ENCODE results near the gene RIMBP2.

Gene RIMBP2

GRCh38 chr12:130498589-130499385, 217.3 kb downstream of the RIMBP2 start:
- H2BK15ac ChIP-seq (replicated peaks; ENCODE audit: low read depth) = no peak overlapping the region
- WGBS (ENCODE audit: extremely low coverage, insufficient coverage, low lambda C conversion rate) = no CpG with 5 or more reads among the region's 7 CpGs
- H3K9ac ChIP-seq (ENCODE audit: low read length) = no peak overlapping the region
- H3K36me3 ChIP-seq (ENCODE audit: control insufficient read depth, insufficient read depth, low read length) = no peaks in the 10 kb centered on the region
- no peak overlapping the region for H2BK5ac ChIP-seq (ENCODE audit: low read length)
- H3K4me1 ChIP-seq (ENCODE audit: control insufficient read depth, low read depth, low read length) = no peaks in the 10 kb centered on the region
- H2BK120ac ChIP-seq (ENCODE audit: low read depth, low read length) = no peak overlapping the region
- no peak overlapping the region for H4K5ac ChIP-seq (ENCODE audit: low read length)
- no peaks in the 10 kb centered on the region for H3K79me1 ChIP-seq (ENCODE audit: low read length)
- no peak overlapping the region for H3K18ac ChIP-seq (ENCODE audit: low read length)
- no peak overlapping the region for H3K4ac ChIP-seq (ENCODE audit: low read depth, low read length)
- no peak overlapping the region for H4K8ac ChIP-seq (ENCODE audit: low read depth, low read length)
- no peak for DNase-seq
- H3K56ac ChIP-seq (ENCODE audit: low read length) = no peak overlapping the region
- H3K27me3 ChIP-seq (ENCODE audit: insufficient read depth, low read length, poor library complexity) = no peaks in the 10 kb centered on the region
- H3K4me3 ChIP-seq (ENCODE audit: low read length) = no peak overlapping the region
- no peaks in the 10 kb centered on the region for H3K79me2 ChIP-seq (ENCODE audit: control insufficient read depth, insufficient read depth, low read length)
- H2AK5ac ChIP-seq (ENCODE audit: low read length) = no peak overlapping the region
- no peak overlapping the region for H3K4me2 ChIP-seq (ENCODE audit: low read length)
- no peak overlapping the region for H3K23ac ChIP-seq (ENCODE audit: low read length)
- no peak overlapping the region for H3K27ac ChIP-seq (ENCODE audit: low read depth, low read length)

GRCh38 chr12:130497991-130498390, 218.1 kb downstream of the RIMBP2 start:
- no peak overlapping the region for H2AK5ac ChIP-seq (ENCODE audit: low read length)
- no peak overlapping the region for H3K4ac ChIP-seq (ENCODE audit: low read depth, low read length)
- H2BK5ac ChIP-seq (ENCODE audit: low read length) = no peak overlapping the region
- DNase-seq = no peak
- no peak overlapping the region for H3K4me2 ChIP-seq (ENCODE audit: low read length)
- no peak overlapping the region for H2BK120ac ChIP-seq (ENCODE audit: low read depth, low read length)
- no peak overlapping the region for H3K18ac ChIP-seq (ENCODE audit: low read length)
- no peaks in the 10 kb centered on the region for H3K79me2 ChIP-seq (ENCODE audit: control insufficient read depth, insufficient read depth, low read length)
- no peaks in the 10 kb centered on the region for H3K27me3 ChIP-seq (ENCODE audit: insufficient read depth, low read length, poor library complexity)
- H3K27ac ChIP-seq (ENCODE audit: low read depth, low read length) = no peak overlapping the region
- H4K5ac ChIP-seq (ENCODE audit: low read length) = no peak overlapping the region
- no peaks in the 10 kb centered on the region for H3K79me1 ChIP-seq (ENCODE audit: low read length)
- H3K23ac ChIP-seq (ENCODE audit: low read length) = no peak overlapping the region
- no peak overlapping the region for H3K56ac ChIP-seq (ENCODE audit: low read length)
- H3K4me3 ChIP-seq (ENCODE audit: low read length) = no peak overlapping the region
- no peaks in the 10 kb centered on the region for H3K4me1 ChIP-seq (ENCODE audit: control insufficient read depth, low read depth, low read length)
- WGBS (ENCODE audit: extremely low coverage, insufficient coverage, low lambda C conversion rate) = no CpG with 5 or more reads among the region's 10 CpGs
- H4K8ac ChIP-seq (ENCODE audit: low read depth, low read length) = no peak overlapping the region
- H2BK15ac ChIP-seq (replicated peaks; ENCODE audit: low read depth) = no peak overlapping the region
- no peaks in the 10 kb centered on the region for H3K36me3 ChIP-seq (ENCODE audit: control insufficient read depth, insufficient read depth, low read length)
- H3K9ac ChIP-seq (ENCODE audit: low read length) = no peak overlapping the region

GRCh38 chr12:130497321-130497720, 218.8 kb downstream of the RIMBP2 start:
- Histone ChIP-seq H3K27ac (ENCODE audit: low read depth, low read length) (no peak overlapping the region), H3K4me3 (ENCODE audit: low read length) (no peak overlapping the region), H2BK5ac (ENCODE audit: low read length) (no peak overlapping the region), H3K36me3 (ENCODE audit: control insufficient read depth, insufficient read depth, low read length) (no peaks in the 10 kb centered on the region), H2BK120ac (ENCODE audit: low read depth, low read length) (no peak overlapping the region), H4K8ac (ENCODE audit: low read depth, low read length) (no peak overlapping the region), H3K9ac (ENCODE audit: low read length) (no peak overlapping the region), H3K4me2 (ENCODE audit: low read length) (no peak overlapping the region), H3K79me2 (ENCODE audit: control insufficient read depth, insufficient read depth, low read length) (no peaks in the 10 kb centered on the region), H3K56ac (ENCODE audit: low read length) (no peak overlapping the region), H3K23ac (ENCODE audit: low read length) (no peak overlapping the region), H2BK15ac (replicated peaks; ENCODE audit: low read depth) (no peak overlapping the region), H3K27me3 (ENCODE audit: insufficient read depth, low read length, poor library complexity) (no peaks in the 10 kb centered on the region), H3K4me1 (ENCODE audit: control insufficient read depth, low read depth, low read length) (no peaks in the 10 kb centered on the region), H4K5ac (ENCODE audit: low read length) (no peak overlapping the region), H3K79me1 (ENCODE audit: low read length) (no peaks in the 10 kb centered on the region), H2AK5ac (ENCODE audit: low read length) (no peak overlapping the region), H3K4ac (ENCODE audit: low read depth, low read length) (no peak overlapping the region), H3K18ac (ENCODE audit: low read length) (no peak overlapping the region)
- no peak for DNase-seq
- WGBS (ENCODE audit: extremely low coverage, insufficient coverage, low lambda C conversion rate) = no CpG with 5 or more reads among the region's 12 CpGs

GRCh38 chr12:130496516-130497120, 219.5 kb downstream of the RIMBP2 start:
- no peak for DNase-seq
- WGBS (ENCODE audit: extremely low coverage, insufficient coverage, low lambda C conversion rate) = no CpG with 5 or more reads among the region's 14 CpGs
- H3K27ac ChIP-seq (ENCODE audit: low read depth, low read length) = no peak overlapping the region

GRCh38 chr12:130495156-130495555, 220.9 kb downstream of the RIMBP2 start:
- Histone ChIP-seq H4K5ac (ENCODE audit: low read length) (no peak overlapping the region), H3K36me3 (ENCODE audit: control insufficient read depth, insufficient read depth, low read length) (no peaks in the 10 kb centered on the region), H3K56ac (ENCODE audit: low read length) (no peak overlapping the region), H3K79me1 (ENCODE audit: low read length) (no peaks in the 10 kb centered on the region), H3K4me2 (ENCODE audit: low read length) (no peak overlapping the region), H2AK5ac (ENCODE audit: low read length) (no peak overlapping the region), H3K23ac (ENCODE audit: low read length) (no peak overlapping the region), H3K27me3 (ENCODE audit: insufficient read depth, low read length, poor library complexity) (no peaks in the 10 kb centered on the region), H2BK5ac (ENCODE audit: low read length) (no peak overlapping the region), H3K4ac (ENCODE audit: low read depth, low read length) (no peak overlapping the region), H3K4me3 (ENCODE audit: low read length) (no peak overlapping the region), H3K79me2 (ENCODE audit: control insufficient read depth, insufficient read depth, low read length) (no peaks in the 10 kb centered on the region), H3K4me1 (ENCODE audit: control insufficient read depth, low read depth, low read length) (no peaks in the 10 kb centered on the region), H2BK120ac (ENCODE audit: low read depth, low read length) (no peak overlapping the region), H3K9ac (ENCODE audit: low read length) (no peak overlapping the region), H2BK15ac (replicated peaks; ENCODE audit: low read depth) (no peak overlapping the region), H3K18ac (ENCODE audit: low read length) (no peak overlapping the region), H4K8ac (ENCODE audit: low read depth, low read length) (no peak overlapping the region), H3K27ac (ENCODE audit: low read depth, low read length) (no peak overlapping the region)
- whole genome bisulfite sequencing (ENCODE audit: extremely low coverage, insufficient coverage, low lambda C conversion rate) = no CpG with 5 or more reads among the region's 8 CpGs
- DNase-seq = no peak

More at GRCh38 chr12:130496516-130497120, 219.5 kb downstream of the RIMBP2 start:
- H3K36me3 ChIP-seq (ENCODE audit: control insufficient read depth, insufficient read depth, low read length) = no peaks in the 10 kb centered on the region
- no peaks in the 10 kb centered on the region for H3K79me2 ChIP-seq (ENCODE audit: control insufficient read depth, insufficient read depth, low read length)
- no peaks in the 10 kb centered on the region for H3K4me1 ChIP-seq (ENCODE audit: control insufficient read depth, low read depth, low read length)
- no peaks in the 10 kb centered on the region for H3K79me1 ChIP-seq (ENCODE audit: low read length)
- no peak overlapping the region for H3K56ac ChIP-seq (ENCODE audit: low read length)
- no peak overlapping the region for H2BK15ac ChIP-seq (replicated peaks; ENCODE audit: low read depth)
- no peak overlapping the region for H4K5ac ChIP-seq (ENCODE audit: low read length)
- no peak overlapping the region for H3K4me2 ChIP-seq (ENCODE audit: low read length)
- no peak overlapping the region for H2BK5ac ChIP-seq (ENCODE audit: low read length)
- H4K8ac ChIP-seq (ENCODE audit: low read depth, low read length) = no peak overlapping the region
- H3K9ac ChIP-seq (ENCODE audit: low read length) = no peak overlapping the region
- H2AK5ac ChIP-seq (ENCODE audit: low read length) = no peak overlapping the region
- no peak overlapping the region for H3K4me3 ChIP-seq (ENCODE audit: low read length)
- H2BK120ac ChIP-seq (ENCODE audit: low read depth, low read length) = no peak overlapping the region
- H3K23ac ChIP-seq (ENCODE audit: low read length) = no peak overlapping the region
- no peak overlapping the region for H3K18ac ChIP-seq (ENCODE audit: low read length)
- no peaks in the 10 kb centered on the region for H3K27me3 ChIP-seq (ENCODE audit: insufficient read depth, low read length, poor library complexity)
- H3K4ac ChIP-seq (ENCODE audit: low read depth, low read length) = no peak overlapping the region

Data from mesendoderm (in vitro differentiated cells).